A549 (cell line): ENCODE results near the gene CBARP.

Experiments used
- CEBPB ChIP-seq, 2 experiments: fragments of >200 bp in 1 of 2; sonication (Bioruptor Twin) in 1 of 2; formaldehyde crosslinking in 1 of 2; IDR thresholded peaks; 2 replicates each; pipeline ENCODE4 v1.6.1; 2012 to 2016
- CTCF ChIP-seq: fragments of >200 bp; sonication (Bioruptor Twin); formaldehyde crosslinking; IDR thresholded peaks from 3 replicates; pipeline ENCODE4 v1.5.1; 2016
- E2F6 ChIP-seq: IDR thresholded peaks from 2 replicates; pipeline ENCODE4 v1.6.1; 2012; ENCODE audit warnings: low read depth, borderline replicate concordance
- EHMT2 ChIP-seq: fragments of 200-600 bp; sonication (generic); IDR thresholded peaks from 2 replicates; pipeline ENCODE4 v1.6.1; 2016; ENCODE audit warnings: antibody characterized with exemption, low read depth, mild to moderate bottlenecking, moderate library complexity
- JUNB ChIP-seq: fragments of >200 bp; sonication (Bioruptor Twin); formaldehyde crosslinking; IDR thresholded peaks from 2 replicates; pipeline ENCODE4 v1.6.1; 2016
- MAFK ChIP-seq: fragments of 450-650 bp; IDR thresholded peaks from 2 replicates; pipeline ENCODE4 v1.6.1; 2014; ENCODE audit not compliant: partially characterized antibody
- MAX ChIP-seq: IDR thresholded peaks from 2 replicates; pipeline ENCODE4 v1.6.1; 2012

- TF ChIP-seq CTCF = no peak
- no peak for TF ChIP-seq EHMT2
- TF ChIP-seq E2F6 = no peak
- no peak for TF ChIP-seq MAX
- no peak for TF ChIP-seq JUNB
- no peak for TF ChIP-seq CEBPB (IDR thresholded peaks at IDR 0.05)
- TF ChIP-seq MAFK = no peak
Measured at GRCh38 chr19:1224047-1224825, 13.6 kb downstream of the CBARP start.
